Mucosa of descending colon (tissue), 3 donors: ENCODE data around the gene PPM1B. TPM values are rescaled to one million over a fixed set of nuclear protein-coding genes. Genes with fewer than 3 reads are reported as not detected.
"Not testable (repeated sequence)": the region's sequence is repeated elsewhere in the genome, so short reads cannot be mapped to it uniquely, and the experiment has no call there.

Experiments used
- ATAC-seq: fragments of 200-7000 bp; cut with Tn5 transposase; one replicate; pipeline ENCODE4 v1.9.1; 2020; ENCODE audit warnings: mild to moderate bottlenecking, moderate library complexity
- DNase-seq, 3 donors: peaks; one replicate each; pipeline ENCODE4 v3.0.0-alpha.2; 2020
- H3K36me3 ChIP-seq: fragments of 200-600 bp; one replicate; pipeline ENCODE4 v1.8.0; 2021; ENCODE audit warnings: low read depth, mild to moderate bottlenecking
- H3K4me1 ChIP-seq: fragments of 200-600 bp; one replicate; pipeline ENCODE4 v1.8.0; 2021; ENCODE audit warnings: low read depth, mild to moderate bottlenecking
- H3K4me3 ChIP-seq: fragments of 200-600 bp; one replicate; pipeline ENCODE4 v1.8.0; 2021; ENCODE audit warnings: mild to moderate bottlenecking
- H3K9me3 ChIP-seq: fragments of 200-600 bp; one replicate; pipeline ENCODE4 v1.8.0; 2021; ENCODE audit warnings: mild to moderate bottlenecking
- intact Hi-C, 2 donors: fragments of 100-400 bp; cut with DNase I in 1 of 2; cut with micrococcal nuclease in 1 of 2; formaldehyde crosslinking; loops; one replicate each; pipeline versions ENCODE4 v1.11.0 to v1.11.1; 2022; cut with DNase I, micrococcal nuclease
- total RNA-seq, 3 donors: library from RNA; stranded (reverse); fragmentation: NEBNext Ultra II Directional in 2 of 3; extraction: Animal tissue kit (Norgen Biotek cat#: 25700) in 2 of 3; gene quantifications; one replicate each; pipeline versions ENCODE4 v1.2.1 to v1.2.4, GENCODE V29; 2021 to 2023
- TF ChIP-seq, protein P1 (sequence below): fragments of 200-600 bp; IDR thresholded peaks from one replicate; pipeline ENCODE4 v1.8.0; 2022; ENCODE audit warnings: antibody characterized with exemption, mild to moderate bottlenecking
- donor health status: DM: no; HTN: no; CAD: no; lungs with moderate emphysema.
- donor health status: DM: no; HTN: no; CAD: no.
- donor health status: DM: no; HTN: yes; CAD: no.

Gene PPM1B
- total RNA-seq, 3 donors from 2014 or later = 59.8 to 75.4 (median 65.2) TPM

GRCh38 chr2:44200011-44200410 lies 31.3 kb downstream of the PPM1B start:
- ATAC-seq = no peak
- H3K36me3 ChIP-seq = peaks cover 8% of the 10 kb centered on the region
- TF ChIP-seq, protein P1, sequence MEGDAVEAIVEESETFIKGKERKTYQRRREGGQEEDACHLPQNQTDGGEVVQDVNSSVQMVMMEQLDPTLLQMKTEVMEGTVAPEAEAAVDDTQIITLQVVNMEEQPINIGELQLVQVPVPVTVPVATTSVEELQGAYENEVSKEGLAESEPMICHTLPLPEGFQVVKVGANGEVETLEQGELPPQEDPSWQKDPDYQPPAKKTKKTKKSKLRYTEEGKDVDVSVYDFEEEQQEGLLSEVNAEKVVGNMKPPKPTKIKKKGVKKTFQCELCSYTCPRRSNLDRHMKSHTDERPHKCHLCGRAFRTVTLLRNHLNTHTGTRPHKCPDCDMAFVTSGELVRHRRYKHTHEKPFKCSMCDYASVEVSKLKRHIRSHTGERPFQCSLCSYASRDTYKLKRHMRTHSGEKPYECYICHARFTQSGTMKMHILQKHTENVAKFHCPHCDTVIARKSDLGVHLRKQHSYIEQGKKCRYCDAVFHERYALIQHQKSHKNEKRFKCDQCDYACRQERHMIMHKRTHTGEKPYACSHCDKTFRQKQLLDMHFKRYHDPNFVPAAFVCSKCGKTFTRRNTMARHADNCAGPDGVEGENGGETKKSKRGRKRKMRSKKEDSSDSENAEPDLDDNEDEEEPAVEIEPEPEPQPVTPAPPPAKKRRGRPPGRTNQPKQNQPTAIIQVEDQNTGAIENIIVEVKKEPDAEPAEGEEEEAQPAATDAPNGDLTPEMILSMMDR = no peak
- H3K4me3 ChIP-seq = no peak overlapping the region
- intact Hi-C loops = no loop called here
- no peaks in the 10 kb centered on the region for H3K9me3 ChIP-seq
- DNase-seq = no peak
- no peaks in the 10 kb centered on the region for H3K4me1 ChIP-seq

DNA sequence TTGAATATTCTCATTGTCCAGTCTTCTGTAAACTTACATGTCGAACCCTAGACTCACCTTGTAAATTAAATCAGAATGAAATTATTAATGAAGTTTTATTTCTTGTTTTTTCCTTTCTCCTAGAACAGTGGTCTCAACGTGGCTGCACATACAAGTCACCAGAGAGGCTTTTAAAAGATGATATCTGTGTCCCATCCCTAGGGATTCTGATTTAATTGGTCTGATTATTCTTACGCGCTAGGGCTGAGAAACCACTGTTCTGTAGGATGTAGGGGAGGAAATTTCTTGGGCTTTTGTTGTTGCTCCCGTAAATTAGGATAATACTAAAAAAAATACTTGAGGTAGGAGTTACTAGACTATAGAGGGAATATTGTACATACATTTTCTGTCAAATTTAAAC lies 32.1 kb downstream of the PPM1B start:
- H3K4me3 ChIP-seq = no peak overlapping the region
- no peaks in the 10 kb centered on the region for H3K4me1 ChIP-seq
- no peak for DNase-seq
- ATAC-seq = no peak
- TF ChIP-seq, protein P1 = no peak
- H3K9me3 ChIP-seq = no peaks in the 10 kb centered on the region
- H3K36me3 ChIP-seq = peaks cover 8% of the 10 kb centered on the region
- intact Hi-C loops = no loop called here

DNA sequence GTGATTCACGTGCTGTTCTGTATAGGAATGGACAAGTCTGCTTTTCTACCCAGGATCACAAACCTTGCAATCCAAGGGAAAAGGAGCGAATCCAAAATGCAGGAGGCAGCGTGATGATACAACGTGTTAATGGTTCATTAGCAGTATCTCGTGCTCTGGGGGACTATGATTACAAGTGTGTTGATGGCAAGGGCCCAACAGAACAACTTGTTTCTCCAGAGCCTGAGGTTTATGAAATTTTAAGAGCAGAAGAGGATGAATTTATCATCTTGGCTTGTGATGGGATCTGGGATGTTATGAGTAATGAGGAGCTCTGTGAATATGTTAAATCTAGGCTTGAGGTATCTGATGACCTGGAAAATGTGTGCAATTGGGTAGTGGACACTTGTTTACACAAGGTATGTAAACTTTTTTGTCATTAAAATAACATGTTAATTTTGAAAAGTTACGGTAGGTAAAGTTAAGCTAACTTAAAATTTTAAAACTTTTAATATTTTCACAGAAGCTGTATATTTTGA lies 33.0 kb downstream of the PPM1B start:
- H3K4me1 ChIP-seq = no peaks in the 10 kb centered on the region
- H3K9me3 ChIP-seq = no peaks in the 10 kb centered on the region
- DNase-seq (no peak), ATAC-seq (no peak)
- H3K36me3 ChIP-seq = peaks cover 8% of the 10 kb centered on the region
- H3K4me3 ChIP-seq = no peak overlapping the region
- TF ChIP-seq, protein P1 = no peak
- intact Hi-C loops = no loop called here

- H3K36me3 ChIP-seq = peaks cover 8% of the 10 kb centered on the region
- H3K4me3 ChIP-seq = no peak overlapping the region
- ATAC-seq (no peak), DNase-seq (no peak)
- no peaks in the 10 kb centered on the region for H3K4me1 ChIP-seq
- H3K9me3 ChIP-seq = no peaks in the 10 kb centered on the region
- intact Hi-C loops = no loop called here
- TF ChIP-seq, protein P1 = no peak
Observed at GRCh38 chr2:44203542-44203941, 34.9 kb downstream of the PPM1B start.

DNA sequence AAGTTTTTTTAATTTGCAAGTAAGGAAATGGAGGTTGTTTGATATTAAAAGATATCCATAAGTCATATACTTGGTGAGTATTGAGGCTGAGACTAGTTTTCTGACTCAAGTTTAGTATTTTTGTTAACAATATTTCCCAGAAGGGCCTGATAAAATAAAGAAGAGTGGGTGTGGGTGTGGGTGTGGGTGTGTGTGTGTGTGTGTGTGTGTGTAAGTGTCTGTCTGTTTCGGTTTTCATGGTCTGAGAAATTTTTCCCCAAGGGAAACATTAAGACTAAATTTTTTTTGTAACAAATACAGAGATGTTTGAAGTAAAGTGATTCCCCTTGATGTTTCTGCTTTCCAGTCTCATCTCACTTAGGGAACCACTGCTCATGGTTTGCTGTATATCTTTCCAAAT lies 36.5 kb downstream of the PPM1B start:
- Histone ChIP-seq H3K36me3 (peaks cover 8% of the 10 kb centered on the region), H3K4me3 (no peak overlapping the region), H3K9me3 (no peaks in the 10 kb centered on the region), H3K4me1 (no peaks in the 10 kb centered on the region)
- TF ChIP-seq, protein P1 = no peak
- intact Hi-C loops = no loop called here
- no peak for DNase-seq
- ATAC-seq = no peak

DNA sequence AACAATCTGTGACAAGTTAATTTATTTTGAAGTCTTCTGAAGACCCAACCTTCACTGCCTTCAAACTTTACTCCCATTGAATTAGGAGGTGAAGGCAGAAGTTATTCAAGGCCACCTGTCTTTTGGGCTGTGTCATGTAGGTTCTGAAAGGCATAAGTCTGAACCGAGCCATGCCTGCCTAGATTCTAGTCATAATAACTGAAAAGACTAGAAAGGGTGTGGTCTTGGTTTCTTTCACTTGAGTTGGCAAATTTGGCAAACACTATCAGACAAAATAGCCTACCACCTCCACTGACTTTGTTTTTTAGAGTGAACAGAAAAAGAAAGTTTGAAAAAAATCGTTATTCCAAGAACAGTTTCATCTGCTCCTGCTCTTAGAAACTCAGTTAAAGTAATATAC lies 38.4 kb downstream of the PPM1B start:
- TF ChIP-seq, protein P1 = no peak
- Histone ChIP-seq H3K4me3 (no peak overlapping the region), H3K36me3 (no peaks in the 10 kb centered on the region), H3K4me1 (no peaks in the 10 kb centered on the region), H3K9me3 (no peaks in the 10 kb centered on the region)
- ATAC-seq (no peak), DNase-seq (no peak)
- intact Hi-C loops = no loop called here

DNA sequence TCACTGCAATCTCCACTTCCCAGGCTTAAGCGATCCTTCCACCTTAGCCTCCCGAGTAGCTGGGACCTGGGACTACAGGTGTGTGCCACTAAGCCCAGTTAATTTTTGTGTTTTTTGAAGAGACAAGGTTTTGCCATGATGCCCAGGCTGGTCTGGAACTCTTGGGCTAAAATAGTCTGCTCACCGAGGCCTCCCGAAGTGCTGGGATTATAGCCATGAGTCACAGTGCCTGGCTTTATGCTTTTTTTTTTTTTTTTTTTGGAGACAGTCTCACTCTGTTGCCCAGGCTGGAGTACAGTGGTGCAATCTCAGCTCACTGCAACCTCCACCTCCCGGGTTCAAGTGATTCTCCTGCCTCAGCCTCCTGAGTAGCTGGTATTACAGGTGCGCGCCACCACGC lies 39.0 kb downstream of the PPM1B start:
- ATAC-seq, DNase-seq, H3K4me3 ChIP-seq, H3K9me3 ChIP-seq, H3K36me3 ChIP-seq, H3K4me1 ChIP-seq, intact Hi-C loops: not testable (repeated sequence)
